Inferior parietal cortex (tissue), 1 donor: Measurements from ENCODE around the gene PILRA.
"Not testable (repeated sequence)": the region's sequence is repeated elsewhere in the genome, so short reads cannot be mapped to it uniquely, and the experiment has no call there.

Source experiments
- DNase-seq: peaks from one replicate; pipeline ENCODE4 v3.0.0-alpha.2; 2016; ENCODE audit errors: extremely low spot score

The PILRA gene

GRCh38 chr7:100373261-100373831 is at the start of gene PILRA:
PILRA (plus strand) TSS chr7:100373487; CDS start chr7:100373657, 170 bp downstream.
- DNase-seq: no peak

DNA sequence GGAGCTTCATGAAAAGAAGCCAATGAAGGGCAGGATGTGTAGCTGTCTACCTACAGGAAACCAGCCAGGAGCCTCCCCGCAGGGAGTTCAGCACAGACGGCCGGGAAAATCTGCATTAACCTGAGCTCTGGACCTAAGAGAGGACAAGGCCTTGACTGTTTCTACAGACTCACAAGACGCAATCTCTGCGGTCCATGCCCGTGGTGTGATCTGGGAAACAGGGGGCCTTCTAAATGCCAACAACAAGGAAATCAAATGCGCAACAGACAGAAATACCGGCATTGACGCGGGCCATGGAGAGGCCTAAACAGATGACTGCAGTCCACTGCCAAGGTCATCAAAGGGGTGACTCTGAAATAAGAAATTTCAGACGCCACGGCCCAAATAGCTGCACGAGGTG is 49.1 kb upstream of the PILRA start:
- DNase-seq: not testable (repeated sequence)

- DNase-seq: not testable (repeated sequence)
Observed at GRCh38 chr7:100325671-100326070, 47.6 kb upstream of the PILRA start.

DNA sequence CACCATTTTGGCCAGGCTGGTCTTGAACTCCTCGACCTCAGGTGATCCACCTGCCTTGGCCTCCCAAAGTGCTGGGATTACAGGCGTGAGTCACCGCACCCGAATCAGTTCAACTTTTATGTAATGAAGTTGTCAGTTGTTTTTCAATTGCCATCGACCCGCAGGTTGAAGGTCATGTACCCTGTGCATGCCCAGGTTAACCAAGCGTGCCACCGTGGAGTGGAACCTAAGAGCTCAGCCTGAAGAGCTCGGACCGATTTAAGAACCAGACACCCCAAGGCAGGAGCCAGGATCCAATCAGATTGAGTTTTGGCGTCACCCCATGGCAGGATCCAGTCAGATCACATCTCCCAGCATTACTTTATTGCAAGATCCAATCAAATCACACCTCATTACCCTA is 46.4 kb upstream of the PILRA start:
- DNase-seq: not testable (repeated sequence)

GRCh38 chr7:100335566-100336466 is 37.5 kb upstream of the PILRA start:
- DNase-seq: peak; percentile 90

- DNase-seq: not testable (repeated sequence)
Observed at GRCh38 chr7:100338083-100338696, 35.1 kb upstream of the PILRA start.

GRCh38 chr7:100341286-100341685 is 32.0 kb upstream of the PILRA start:
- not testable (repeated sequence) for DNase-seq

GRCh38 chr7:100342765-100343164 is 30.5 kb upstream of the PILRA start:
- DNase-seq: no peak

DNA sequence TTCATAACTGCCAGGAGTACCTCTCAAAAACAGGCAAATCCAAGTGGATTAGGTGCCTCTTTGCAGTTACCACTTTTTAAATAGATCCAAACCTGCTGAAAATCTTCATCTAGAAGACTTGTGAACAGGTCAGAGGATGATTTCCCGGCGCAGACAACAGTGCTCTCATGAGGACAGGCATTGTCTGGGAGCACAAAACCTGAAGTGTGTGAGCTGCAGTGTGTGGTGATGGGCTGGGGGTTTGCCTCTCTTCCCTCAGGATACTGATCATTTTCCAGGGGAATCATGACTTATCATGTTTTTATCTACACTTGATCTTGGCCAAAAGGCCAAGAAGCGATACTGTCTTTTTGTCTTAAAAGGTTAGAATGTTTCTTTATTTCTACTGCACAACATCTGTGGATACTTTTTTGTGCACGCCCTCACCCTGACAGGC is 29.1 kb upstream of the PILRA start:
- not testable (repeated sequence) for DNase-seq

- peak; percentile 23 for DNase-seq
Observed at GRCh38 chr7:100344560-100345287, 28.6 kb upstream of the PILRA start.

DNA sequence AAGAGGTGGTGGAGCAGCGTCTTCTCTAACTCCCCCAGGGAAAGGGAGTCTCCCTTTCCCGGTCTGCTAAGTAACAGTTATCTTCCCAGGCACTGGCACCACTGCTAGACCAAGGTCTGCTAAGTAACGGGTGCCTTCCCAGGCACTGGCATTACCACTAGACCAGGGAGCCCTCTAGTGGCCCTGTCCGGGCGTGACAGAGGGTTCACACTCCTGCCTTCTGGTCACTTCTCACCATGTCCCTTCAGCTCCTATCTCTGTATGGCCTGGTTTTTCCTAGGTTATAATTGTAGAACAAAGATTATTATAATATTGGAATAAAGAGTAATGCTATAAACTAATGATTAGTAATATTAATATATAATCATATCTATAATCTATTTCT is 28.0 kb upstream of the PILRA start:
- DNase-seq: peak; percentile 58

GRCh38 chr7:100346921-100347320 is 26.4 kb upstream of the PILRA start:
- no peak for DNase-seq

GRCh38 chr7:100348805-100349204 is 24.5 kb upstream of the PILRA start:
- no peak for DNase-seq

GRCh38 chr7:100349757-100350156 is 23.5 kb upstream of the PILRA start:
- no peak for DNase-seq

DNA sequence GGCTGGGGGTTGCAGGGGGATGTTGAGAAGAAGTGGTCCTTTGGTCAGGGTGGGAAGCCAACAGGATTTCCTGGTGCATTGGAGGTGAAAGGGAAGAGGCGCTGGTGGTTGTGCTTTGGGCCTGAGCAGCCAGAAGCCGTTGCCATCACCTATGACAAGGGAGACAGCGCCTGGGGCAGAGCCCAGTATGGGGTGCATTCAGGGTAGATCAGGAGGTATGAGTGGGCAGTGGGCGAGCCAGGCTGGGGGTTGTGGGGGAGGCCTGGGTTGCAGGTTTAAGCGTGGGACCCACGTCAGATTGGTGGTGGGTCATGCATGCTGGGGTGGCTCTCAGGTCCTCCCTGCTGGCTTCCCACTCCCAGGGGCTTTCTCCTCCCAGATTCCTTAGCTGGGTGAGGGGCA is 21.6 kb upstream of the PILRA start:
- DNase-seq: no peak

GRCh38 chr7:100352230-100352781 is 21.0 kb upstream of the PILRA start:
- DNase-seq: not testable (repeated sequence)

GRCh38 chr7:100352984-100353684 is 20.2 kb upstream of the PILRA start:
- no peak for DNase-seq

DNA sequence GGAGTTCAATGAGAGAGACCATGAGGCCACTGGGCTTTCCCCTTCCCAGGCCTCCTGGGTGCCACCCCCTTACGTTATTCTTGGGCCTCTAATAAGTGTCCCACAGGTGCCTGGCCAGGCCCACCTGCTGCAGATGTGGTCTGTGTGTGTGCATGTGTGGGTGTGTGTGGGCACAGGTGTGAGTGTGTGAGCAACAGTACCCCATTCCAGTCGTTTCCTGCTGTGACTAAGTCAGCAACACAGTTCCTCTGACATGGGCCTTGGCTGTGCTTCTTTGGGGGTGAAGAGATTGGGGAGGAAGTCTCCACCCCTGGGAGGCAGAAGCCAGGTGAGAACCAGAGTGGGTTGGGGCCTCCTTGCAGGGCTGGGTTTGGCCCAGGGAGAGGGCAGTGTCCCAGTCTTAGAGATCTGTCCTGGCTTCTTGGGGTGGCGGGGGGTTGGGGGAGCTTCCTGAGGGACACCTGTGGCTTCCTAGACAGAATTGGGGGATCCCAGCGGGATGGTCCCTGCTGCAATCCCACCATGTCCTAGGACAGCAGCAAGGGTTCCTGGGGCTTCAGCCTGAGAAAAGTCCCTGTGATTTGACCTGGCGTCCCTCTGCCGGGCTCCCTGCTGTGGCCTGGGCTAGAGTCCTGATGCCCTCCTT is 19.5 kb upstream of the PILRA start:
- DNase-seq: no peak

- DNase-seq: no peak
Observed at GRCh38 chr7:100356416-100357068, 16.7 kb upstream of the PILRA start.

DNA sequence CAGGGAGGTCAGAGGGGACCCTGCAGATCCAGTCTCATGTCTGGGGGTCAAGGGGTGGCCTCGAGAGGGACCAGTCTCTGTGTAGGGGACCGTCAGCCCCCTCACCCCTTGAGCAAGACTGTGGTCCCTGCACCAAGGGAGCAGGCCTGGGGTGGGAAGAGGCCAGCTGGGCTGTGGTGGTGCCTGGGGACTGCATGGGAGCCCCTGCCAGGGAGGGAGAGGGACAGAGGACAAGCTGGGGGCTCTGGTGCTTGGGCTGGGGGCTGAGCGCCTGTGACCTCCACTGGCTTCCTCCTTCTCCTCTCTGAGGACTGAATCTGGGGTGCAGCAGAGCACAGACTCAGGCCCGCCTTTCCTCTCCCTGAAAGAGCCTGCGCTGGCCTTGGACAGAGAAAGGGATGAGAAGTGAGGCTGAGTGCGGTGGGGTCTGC is 16.1 kb upstream of the PILRA start:
- DNase-seq: no peak
